ENCODE data around the gene JDP2.
A peak's percentile ranks its signal among the peaks of the same experiment; 100 is the strongest.

Gene JDP2

DNA sequence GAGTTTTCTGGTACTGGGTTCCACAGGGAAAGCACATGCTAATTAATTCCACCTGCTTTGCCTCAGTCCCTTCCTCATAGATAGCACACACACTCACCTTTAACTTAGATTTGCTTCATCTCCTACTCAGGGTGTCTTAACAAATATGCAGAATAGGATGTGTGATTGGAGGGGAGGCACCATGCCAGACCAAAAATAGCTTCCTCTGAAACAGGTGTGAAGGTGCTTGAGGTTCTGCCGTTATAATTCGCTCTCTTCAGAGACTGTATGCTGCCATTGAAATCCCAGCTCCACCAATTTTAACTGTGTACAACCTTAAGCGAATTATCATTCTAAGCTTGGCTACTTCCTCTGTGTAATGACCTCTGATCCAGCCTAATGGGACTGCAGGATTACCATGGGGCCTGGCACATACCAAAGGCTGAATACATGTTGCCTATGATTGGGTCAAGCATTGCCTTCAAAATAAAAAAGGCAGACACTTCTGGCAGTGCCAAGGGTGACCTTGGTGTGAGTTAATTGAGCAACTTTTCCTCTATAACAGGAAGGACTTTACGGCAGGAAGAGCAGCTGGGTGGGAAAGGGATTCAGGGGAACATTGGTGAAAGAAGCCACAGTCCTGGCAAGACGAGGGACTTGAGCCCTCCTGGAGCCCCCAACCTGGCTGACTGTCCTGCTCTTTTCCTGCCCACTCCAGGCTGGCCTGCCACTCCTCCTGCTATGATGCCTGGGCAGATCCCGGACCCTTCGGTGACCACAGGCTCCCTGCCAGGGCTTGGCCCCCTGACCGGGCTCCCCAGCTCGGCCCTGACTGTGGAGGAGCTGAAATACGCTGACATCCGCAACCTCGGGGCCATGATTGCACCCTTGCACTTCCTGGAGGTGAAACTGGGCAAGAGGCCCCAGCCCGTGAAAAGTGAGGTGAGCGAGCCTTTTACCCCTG, 9.7 kb downstream of the JDP2 start:
- no peak for DNase-seq (ENCODE audit: low spot score)

DNA sequence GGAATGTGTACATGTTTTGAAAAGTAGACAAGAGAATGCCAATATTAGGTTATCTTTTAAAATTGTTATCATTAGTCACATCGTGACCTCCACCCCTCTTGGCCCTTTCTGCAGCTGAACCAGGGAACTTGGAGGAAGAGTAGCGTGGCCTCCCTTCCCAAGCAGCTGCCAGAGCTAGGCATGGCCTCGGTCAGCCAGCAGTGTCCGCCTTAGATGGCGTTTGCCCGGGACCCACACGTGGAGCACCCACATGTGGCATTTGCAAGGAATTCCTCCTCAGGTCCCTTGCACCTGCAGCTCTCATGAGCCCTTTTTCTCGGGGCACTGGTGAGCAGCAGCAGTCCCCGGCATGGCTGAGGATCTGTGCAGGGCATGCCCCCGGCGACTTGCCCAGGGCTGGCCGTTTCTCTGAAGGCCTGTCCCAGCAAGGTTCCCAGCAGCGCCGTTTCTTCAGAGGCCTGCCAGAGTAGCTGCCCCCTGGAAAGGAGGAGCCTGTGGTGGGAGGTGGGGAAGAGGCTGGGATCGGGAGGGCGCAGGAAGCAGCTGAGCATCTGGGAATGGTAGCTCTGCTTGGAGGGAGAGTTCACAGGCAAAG, 10.8 kb downstream of the JDP2 start:
- DNase-seq (ENCODE audit: low spot score): peak; percentile 35

DNA sequence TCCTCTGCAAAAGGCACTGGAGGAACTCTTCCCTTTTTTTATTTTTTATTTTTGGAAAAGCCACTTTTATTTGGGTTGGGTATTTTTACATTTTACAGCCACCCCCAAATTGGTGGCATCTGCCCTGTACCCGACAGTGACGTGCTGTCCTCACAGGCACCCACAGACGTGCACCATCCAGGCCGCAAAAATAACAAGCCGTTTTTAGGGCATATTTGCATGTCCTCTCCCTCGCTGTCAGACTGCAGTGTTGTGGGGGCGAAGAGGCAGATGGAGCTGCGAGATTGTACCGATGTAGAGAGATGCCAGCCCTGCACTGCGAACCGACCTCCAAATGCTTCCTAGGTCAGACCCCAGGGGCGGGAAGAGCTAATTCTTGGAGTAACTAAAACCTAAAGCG, 12.2 kb downstream of the JDP2 start:
- peak; percentile 72 for DNase-seq (ENCODE audit: low spot score)

DNA sequence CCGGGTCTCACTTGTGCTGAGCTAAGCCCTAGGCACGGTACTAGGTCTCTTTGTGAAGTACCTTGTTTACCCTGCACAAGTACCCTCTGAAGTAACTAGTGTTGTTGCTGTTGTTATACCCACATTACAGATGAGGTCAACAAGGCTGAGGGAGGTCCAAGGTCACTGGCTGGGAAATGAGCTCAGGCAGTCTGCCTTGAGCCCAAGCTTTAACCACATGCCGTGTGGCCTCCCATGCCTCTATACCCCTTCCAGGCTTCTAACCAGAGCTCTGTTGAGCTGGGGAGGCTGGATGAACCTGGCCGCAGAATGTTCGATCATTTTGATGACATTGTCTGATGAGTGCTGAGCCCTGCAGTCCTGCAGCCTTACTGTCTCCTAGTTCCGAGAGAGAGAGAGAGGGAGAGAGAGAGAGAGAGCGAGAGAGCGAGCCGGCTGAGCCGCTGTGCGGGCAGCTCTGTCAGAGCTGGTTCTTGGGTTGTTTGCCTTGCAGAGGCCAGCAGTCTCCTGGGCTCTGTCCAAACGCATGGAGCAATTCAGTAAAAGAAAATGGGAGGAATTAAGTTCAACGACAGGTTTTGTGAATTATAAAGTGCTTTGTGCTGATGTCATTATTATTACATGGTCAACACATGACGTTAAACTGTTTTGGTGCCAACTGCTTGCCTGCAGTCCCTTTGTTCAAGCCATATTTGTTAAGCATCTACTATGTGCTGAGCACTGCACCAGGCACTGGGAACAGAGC, 13.1 kb downstream of the JDP2 start:
- peak; percentile 42 for DNase-seq (ENCODE audit: low spot score)

DNA sequence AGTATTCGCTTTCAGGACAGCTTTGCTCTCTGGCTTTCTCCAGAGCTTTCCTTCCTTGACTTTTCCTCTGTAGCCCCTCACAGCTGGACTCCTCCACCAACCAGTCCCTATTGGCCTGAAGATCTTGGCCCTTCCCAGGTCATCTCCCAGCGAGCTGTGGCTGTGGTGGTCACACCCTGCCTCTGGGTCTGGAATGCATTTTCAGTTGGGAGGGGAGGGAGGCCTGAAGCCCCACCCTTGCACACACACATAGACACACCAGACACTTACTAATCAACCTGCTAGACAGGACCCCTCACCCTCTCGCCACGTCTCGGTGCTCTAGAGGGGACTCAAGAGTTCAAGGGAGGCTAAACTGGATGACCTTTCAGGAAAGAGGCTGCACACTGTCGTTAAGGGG, 13.9 kb downstream of the JDP2 start:
- no peak for DNase-seq (ENCODE audit: low spot score)

DNA sequence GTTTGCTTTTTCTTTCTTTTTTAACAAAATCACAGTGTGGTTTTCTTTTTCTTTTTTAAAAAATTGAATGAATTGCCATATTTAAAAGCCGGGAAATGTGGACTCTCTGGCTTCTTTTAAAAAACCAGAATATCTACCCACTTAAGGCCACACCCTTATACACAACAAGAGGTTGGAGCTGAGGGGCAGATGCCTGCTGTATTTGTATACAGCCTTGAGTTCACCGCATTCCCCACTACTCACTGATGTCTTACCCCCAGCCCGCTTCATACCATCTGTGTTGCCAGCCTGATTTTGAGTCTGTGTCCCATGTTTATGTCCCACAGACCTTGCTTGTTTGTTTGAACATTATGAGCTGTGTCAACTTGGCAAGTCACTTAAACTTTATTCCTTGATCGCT, 14.3 kb downstream of the JDP2 start:
- no peak for DNase-seq (ENCODE audit: low spot score)

DNA sequence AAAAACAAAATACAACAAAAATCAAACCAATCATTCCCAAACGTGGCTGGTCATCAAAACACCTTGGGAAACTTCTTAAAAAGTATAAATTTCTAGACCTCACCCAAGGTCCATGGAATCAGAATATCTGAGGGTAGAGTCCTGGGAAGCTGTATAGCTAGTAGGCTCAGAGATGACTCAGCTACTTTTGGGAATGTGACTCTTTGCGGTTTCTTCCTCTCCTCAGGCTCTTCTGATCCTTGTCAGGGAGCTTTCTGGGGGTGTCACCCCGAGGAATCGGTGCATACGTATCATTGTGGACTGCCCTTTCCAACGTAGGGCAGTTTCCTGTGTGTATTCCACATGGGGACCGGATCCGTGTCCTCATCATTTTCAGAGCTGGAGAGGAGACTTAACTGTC, 14.8 kb downstream of the JDP2 start:
- DNase-seq (ENCODE audit: low spot score): no peak

DNA sequence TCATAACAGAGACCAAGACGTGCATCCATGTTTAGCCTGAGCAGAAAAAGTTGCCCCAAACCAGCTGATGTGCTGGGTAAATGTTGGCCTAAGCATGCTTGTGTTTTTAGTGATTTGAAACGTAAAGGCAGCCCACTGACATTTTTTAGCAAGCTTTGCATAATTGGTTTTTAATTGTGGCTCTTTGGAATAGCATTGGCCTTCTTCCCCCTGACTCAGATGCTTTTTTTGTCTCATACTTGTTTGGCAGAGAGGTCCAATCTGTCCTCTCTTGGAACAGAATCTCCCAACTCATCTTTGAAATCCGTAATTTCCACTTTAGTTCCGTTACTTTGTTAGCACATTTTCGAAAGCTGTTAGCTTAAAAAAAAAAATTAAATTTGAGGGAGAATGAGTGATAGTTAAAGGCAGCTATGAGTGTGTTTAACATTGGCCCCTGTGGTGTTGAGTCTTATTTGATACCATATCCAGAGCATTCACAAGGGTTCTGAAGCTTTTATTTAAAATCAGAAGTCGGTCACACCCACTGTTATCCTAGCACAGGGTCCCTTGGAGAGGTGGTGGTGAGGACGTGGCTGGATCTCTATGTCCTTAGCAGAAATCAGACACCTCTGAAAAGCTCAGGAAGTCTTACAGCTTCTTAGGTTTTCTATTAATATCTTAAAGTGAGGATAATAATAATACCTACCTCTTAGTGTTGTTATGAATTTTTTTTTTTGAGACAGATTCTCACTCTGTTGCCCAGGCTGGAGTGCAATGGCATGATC, 15.6 kb downstream of the JDP2 start:
- no peak for DNase-seq (ENCODE audit: low spot score)

DNA sequence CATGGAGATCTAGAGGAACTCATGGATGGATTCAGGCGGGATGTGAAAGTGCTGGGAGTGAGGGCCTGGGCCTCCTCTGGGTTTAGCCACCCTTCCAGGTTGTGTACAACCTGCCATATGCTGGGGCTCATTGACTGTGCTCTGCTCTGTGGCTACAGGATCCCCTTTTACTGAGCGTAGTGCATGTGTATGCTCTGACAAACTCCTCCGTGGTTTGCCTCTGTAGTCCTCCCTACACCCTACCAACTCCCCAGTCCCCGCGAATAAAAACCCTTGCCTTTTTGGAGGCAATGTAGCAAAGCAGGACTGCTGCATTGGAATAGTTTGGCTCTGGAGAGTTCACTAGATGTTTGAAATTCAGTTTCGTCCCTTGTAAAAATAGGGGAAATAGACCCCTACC, 17.4 kb downstream of the JDP2 start:
- DNase-seq (ENCODE audit: low spot score): no peak

DNA sequence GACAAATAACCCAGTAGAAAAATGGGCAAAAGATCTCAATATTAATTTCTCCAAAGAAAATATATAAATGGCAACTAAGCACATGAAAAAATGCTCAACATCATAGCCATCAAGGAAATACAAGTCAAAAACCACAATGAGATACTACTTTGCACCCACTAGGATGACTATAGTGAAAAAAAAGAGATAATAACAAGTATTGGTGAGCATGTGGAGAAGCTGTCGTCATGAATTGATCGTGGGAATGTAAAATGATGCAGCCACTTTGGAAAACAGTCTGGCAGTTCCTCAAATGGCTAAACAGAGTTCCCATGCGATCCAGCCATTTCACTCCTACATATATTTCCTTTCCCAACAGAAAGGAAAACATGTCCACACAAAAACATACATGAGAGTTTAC, 18.1 kb downstream of the JDP2 start:
- no peak for DNase-seq (ENCODE audit: low spot score)

DNA sequence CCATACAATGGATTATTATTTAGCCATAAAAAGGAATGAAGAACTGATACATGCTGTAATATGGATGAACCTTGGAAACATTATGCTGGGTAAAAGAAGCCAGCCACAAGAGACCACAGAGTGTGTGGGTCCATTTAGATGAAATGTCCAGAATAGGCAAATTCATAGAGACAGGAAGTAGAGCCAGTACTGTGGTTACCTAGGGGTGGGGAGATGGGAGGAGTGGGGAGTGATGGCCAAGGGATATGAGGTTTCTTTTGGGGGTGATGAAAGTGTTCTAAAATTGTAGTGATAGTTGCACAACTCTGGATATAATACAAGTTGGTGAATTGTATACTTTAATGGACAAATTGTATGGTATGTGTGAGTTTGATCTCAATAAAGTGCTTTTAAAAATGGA, 18.6 kb downstream of the JDP2 start:
- DNase-seq (ENCODE audit: low spot score): no peak

DNA sequence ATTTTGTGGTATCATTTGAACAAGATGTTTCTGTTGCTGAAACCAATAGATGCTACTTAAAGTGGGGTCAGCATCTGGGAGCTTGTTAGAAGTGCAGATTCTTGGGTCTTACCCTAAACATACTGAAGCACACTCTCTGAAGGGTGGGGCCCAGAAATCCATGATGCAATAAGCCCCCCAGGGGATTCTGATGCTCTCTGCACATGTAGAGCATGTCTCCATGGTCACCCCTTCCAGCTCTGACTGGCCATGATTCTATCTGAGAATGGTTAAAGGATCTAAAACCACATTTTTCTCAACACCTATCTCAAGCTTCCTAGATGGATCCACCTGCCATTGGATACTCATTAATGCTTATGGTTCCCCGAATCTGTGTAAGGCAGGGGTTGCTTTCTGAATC, 20.4 kb downstream of the JDP2 start:
- no peak for DNase-seq (ENCODE audit: low spot score)

DNA sequence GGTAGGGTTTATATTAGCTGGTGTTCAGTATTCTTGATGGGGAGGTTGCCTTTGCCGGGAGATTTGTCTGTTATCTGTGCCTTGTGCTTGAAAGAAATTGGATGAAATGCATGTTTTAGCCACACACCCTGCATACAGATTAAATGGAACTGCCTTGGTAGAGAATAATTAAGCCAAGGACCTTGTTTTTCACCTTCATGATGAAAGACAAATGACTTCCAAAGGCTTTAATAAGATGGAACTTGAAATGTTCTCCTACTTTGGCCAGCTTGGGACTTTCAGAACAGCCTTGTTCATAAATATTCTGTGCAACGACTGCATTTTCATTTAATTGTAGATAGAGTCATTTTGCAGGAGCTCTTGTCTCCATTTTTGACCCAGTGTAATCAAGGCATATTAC, 21.2 kb downstream of the JDP2 start:
- DNase-seq (ENCODE audit: low spot score): no peak

DNA sequence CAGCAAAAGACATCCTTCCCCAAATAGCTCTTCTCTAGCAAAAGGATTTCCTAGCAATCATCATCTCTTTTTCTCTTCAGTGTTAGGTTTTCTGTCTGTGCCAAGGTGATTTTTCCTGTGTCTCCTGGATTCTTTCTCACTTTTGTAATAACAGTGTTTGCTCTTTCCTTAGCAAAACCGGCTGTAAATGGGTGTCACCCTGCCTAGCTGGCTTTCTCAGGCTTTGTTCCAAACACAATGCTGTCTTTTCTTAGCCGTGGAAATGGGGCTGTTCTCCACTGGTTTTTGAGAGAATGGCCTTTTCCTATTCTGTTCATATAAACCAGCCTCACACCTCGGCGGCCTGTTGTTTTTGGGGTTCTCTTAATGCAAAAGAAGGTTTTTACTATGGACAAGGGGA, 21.9 kb downstream of the JDP2 start:
- no peak for DNase-seq (ENCODE audit: low spot score)

DNA sequence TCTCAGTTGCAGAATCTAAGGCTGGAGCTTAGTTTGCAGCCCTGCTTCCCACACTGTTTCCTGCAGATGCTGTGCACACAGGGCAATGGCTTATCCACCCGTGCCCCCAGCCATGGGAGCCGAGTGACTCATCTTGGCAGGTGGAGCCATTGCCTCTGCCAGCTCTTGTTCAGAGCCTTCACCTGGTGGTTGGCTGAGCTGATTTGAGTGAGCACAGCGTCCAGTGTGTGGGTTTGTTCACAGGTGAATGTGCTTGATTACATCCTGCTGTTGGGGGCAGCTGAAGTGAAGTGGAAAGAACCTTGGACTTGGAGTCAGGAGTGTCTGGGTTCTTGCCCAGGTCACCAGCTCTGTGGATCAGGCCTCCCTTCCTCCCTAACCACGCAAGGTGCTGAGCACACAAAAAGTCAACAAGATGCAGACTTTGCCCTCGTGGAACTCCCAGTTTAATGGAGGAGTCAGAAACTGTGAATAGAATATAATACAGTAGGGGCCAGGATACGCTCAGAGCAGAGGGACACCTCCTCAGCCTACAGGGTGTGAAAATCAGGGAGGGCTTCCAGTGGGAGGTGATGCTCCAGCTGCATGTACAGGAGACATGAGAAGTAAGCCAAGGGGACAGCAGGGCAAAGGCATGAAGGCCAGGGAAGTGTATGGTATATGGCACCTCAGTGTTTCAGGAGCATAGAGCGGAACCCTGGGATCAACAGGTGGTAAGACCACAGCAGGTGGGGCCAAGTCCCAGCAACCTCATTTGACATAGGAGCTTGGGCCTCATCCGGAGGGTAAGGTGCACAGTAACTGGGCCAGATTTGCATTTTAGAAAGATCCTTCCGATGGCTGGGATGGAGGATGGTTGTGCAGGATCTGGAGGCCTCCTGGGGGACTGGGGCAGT, 22.8 kb downstream of the JDP2 start:
- DNase-seq (ENCODE audit: low spot score): no peak

DNA sequence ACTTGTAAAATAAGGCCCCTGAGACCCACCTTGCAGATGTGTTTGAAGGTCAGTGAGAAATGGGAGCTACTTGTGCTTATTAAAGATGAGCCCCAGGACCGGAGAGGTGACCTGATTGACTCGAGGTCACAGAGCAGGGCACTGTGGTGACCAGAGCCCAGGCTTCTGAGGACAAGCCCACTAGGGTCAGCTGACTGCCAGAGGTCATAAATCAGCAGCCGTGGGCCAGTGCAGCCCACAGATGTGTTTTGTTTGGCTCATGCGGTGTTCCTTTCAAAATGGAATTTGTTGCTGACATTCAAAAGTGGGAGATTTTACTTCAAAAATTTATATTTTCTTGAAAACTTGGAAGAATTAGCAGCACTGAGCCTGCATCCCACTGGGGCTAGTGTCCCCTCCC, 24.5 kb downstream of the JDP2 start:
- no peak for DNase-seq (ENCODE audit: low spot score)

DNA sequence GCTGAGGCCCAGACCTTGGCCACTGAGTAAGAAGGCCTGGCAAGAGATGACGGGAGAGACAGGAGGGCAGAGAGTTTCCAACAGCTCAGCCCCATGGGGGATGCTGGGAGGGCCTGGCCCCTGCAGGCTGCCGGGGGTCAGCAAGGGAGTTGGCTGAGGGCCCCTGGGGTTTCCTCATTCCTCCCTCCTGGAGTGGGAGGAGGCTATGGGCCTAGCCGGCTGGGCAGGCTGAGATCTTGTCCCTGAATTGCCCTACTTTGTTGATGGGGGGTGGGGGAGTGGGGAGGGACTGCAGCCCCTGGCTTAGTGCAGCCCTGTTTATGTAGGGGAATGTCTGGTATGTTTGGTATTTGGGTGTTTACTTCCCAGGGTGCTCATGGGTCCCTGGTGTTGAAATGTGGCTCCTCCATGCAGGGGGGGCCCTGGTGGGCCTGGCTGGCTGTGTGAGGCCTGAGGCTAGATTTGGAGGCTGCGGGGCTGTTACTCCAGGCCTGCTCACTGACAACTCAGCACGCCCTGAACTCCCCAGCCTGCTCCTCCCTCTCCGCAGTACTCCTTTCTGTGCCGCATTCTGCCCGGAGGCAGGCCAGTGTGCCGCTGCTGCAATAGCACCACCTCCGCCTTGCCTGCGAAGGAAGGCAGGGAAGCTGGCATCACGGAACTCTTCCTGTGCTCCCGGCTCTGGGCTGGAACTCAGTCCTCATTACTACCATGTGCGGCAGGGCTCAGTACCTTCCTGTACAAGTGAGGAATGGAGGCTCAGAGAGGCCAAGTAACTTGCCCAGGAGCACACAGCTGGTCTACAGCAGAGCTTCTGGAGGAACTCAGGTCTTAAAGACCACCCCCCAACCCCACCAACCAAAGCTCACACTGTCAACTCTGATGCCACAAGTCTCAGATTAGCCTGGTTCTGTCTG, 25.3 kb downstream of the JDP2 start:
- peak; percentile 68 for DNase-seq (ENCODE audit: low spot score)

DNA sequence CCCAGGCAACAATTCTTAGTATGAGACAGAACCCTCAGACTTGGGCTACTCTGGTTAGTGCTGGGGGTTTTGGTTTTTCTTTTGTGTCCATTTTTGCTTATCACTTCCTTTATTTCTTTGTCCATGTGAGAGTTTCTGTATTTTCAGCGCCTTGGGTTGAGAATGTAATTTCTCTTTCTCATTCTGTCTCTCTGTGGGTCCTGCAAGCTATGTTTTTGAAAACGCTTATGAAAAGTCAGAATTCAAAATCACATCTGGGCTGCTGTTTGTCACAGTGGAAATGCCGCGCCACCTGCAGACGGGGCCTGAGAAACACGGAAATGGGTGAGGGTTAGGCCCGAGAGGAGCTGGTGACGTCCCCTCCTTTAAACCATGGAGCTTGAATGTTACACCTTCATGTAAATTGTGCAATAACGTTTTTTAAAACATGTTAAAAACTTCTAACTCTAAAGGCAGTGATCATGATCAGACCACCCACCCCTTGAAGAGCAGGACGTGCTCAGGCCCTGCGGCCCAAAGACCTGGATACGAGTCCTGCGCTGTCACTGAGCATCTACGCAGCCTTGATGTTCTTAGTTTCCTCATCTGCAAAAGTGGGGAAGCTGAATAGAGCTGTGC, 26.1 kb downstream of the JDP2 start:
- no peak for DNase-seq (ENCODE audit: low spot score)

DNA sequence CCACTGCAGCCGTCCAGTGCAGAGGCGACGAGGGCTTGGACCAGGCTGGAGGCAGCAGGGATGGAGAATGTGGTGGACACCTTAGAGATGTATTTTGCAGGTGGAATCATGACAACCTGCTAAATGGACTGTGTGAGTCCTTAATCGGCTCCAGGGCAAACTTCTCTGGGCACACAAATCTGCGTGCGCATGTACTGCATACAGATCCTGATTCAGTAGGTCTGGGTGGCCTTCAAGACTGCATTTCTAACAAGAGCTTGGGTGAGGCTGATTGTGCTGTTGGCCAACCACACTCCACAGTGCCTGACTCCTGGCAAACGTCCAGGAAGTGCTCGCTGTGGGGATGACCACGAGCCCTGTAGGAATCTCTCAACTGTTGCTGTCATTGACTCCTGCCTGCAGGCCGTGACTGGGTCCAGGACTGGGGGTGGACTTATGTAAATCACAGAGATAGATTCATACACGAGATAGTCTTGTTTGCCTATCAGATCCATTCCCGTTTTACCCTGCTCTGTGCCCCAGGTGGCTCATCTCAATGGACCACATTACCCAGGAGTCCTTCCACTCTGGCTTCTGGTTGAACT, 27.2 kb downstream of the JDP2 start:
- no peak for DNase-seq (ENCODE audit: low spot score)
